GM03348 (cell line): ENCODE results near the gene MAP6.
A peak's percentile ranks its signal among the peaks of the same experiment; 100 is the strongest.
"Not testable (repeated sequence)": the region's sequence is repeated elsewhere in the genome, so short reads cannot be mapped to it uniquely, and the experiment has no call there.

Experiments used
- DNase-seq: peaks from one replicate; pipeline ENCODE4 v3.0.0; 2012; ENCODE audit warnings: low spot score

Gene MAP6

GRCh38 chr11:75591966-75592365 is 76.9 kb downstream of the MAP6 start:
- DNase-seq = no peak

GRCh38 chr11:75591371-75591770 is 77.5 kb downstream of the MAP6 start:
- DNase-seq = no peak

- no peak for DNase-seq
Measured at GRCh38 chr11:75589933-75590332, 78.9 kb downstream of the MAP6 start.

GRCh38 chr11:75589051-75589450 is 79.8 kb downstream of the MAP6 start:
- DNase-seq = no peak

- DNase-seq = no peak
Measured at GRCh38 chr11:75588051-75588481, 80.8 kb downstream of the MAP6 start.

GRCh38 chr11:75586395-75586794 is 82.4 kb downstream of the MAP6 start:
- no peak for DNase-seq

- DNase-seq = no peak
Measured at GRCh38 chr11:75585293-75585670, 83.6 kb downstream of the MAP6 start.

GRCh38 chr11:75584659-75585292 is 84.1 kb downstream of the MAP6 start:
- not testable (repeated sequence) for DNase-seq

- DNase-seq = peak; percentile 82
Measured at GRCh38 chr11:75583718-75584658, 84.8 kb downstream of the MAP6 start.

GRCh38 chr11:75582895-75583717 is 85.7 kb downstream of the MAP6 start:
- DNase-seq = peak; percentile 93

- DNase-seq = no peak
Measured at GRCh38 chr11:75582506-75582894, 86.3 kb downstream of the MAP6 start.

GRCh38 chr11:75579841-75580240 is 89.0 kb downstream of the MAP6 start:
- DNase-seq = no peak

- no peak for DNase-seq
Measured at GRCh38 chr11:75578977-75579376, 89.9 kb downstream of the MAP6 start.

GRCh38 chr11:75577207-75577606 is 91.6 kb downstream of the MAP6 start:
- peak; percentile 72 for DNase-seq

- DNase-seq = peak; percentile 76
Measured at GRCh38 chr11:75576499-75576918, 92.3 kb downstream of the MAP6 start.

GRCh38 chr11:75576017-75576416 is 92.8 kb downstream of the MAP6 start:
- no peak for DNase-seq

GRCh38 chr11:75574698-75575602 is 93.9 kb downstream of the MAP6 start:
- DNase-seq = peak; percentile 44

GRCh38 chr11:75572744-75573143 is 96.1 kb downstream of the MAP6 start:
- DNase-seq = no peak

- no peak for DNase-seq
Measured at GRCh38 chr11:75571625-75572024, 97.2 kb downstream of the MAP6 start.

- DNase-seq = no peak
Measured at GRCh38 chr11:75570559-75571139, 98.2 kb downstream of the MAP6 start.

GRCh38 chr11:75568616-75569219 is 100.1 kb downstream of the MAP6 start:
- no peak for DNase-seq
